Measurements from ENCODE around the gene ITPR2. TPM values are rescaled to one million over a fixed set of nuclear protein-coding genes. Genes with fewer than 3 reads are reported as not detected.
A peak's percentile ranks its signal among the peaks of the same experiment; 100 is the strongest.

The ITPR2 gene
- total and polyA plus RNA-seq, 2 of the 13 experiments (the other 11 are each of a cell fraction or from before 2014, with no cell fraction given): 31.9 to 81.9 TPM

- TF ChIP-seq REL (CRISPR knock-in tag; conservative IDR thresholded peaks at IDR 0.05) (peak; percentile 59; the same call in 1 of the 2 replicates), POGZ (CRISPR knock-in tag; IDR thresholded peaks at IDR 0.05) (peak; percentile 64; the same call in 1 of the 2 replicates), ZNF275 (CRISPR knock-in tag; IDR thresholded peaks at IDR 0.05; ENCODE audit: borderline replicate concordance) (0 out of 2 replicates have a peak, but pooled peaks have one; percentile 69), ZNF572 (CRISPR knock-in tag; IDR thresholded peaks at IDR 0.05) (no peak), ZFY (CRISPR knock-in tag; IDR thresholded peaks at IDR 0.05) (peak; percentile 48), KDM5B (CRISPR knock-in tag; IDR thresholded peaks at IDR 0.05; ENCODE audit: borderline replicate concordance) (peak; percentile 62; the same call in 1 of the 2 replicates), SIX1 (CRISPR knock-in tag; IDR thresholded peaks at IDR 0.05; ENCODE audit: borderline replicate concordance) (no peak), HNRNPK (IDR thresholded peaks at IDR 0.05; ENCODE audit: low read depth, low read length, poor library complexity, severe bottlenecking) (peak; percentile 99), ISL2 (CRISPR knock-in tag; IDR thresholded peaks at IDR 0.05) (peak; percentile 68; the same call in 1 of the 2 replicates), ZHX1 (CRISPR knock-in tag; IDR thresholded peaks at IDR 0.05; ENCODE audit: low read depth) (no peak), PHF20 (CRISPR knock-in tag; IDR thresholded peaks at IDR 0.05) (no peak), NFYC (CRISPR knock-in tag; IDR thresholded peaks at IDR 0.05) (peak; percentile 79), ETS1 (CRISPR knock-in tag; IDR thresholded peaks at IDR 0.05) (no peak), ZNF280B (CRISPR knock-in tag; IDR thresholded peaks at IDR 0.05; ENCODE audit: borderline replicate concordance) (no peak), FOXM1 (CRISPR knock-in tag; IDR thresholded peaks at IDR 0.05) (no peak), MXD4 (CRISPR knock-in tag; IDR thresholded peaks at IDR 0.05) (no peak), MBD4 (IDR thresholded peaks at IDR 0.05; ENCODE audit: borderline replicate concordance, low read length) (no peak), ZNF18 (CRISPR knock-in tag; IDR thresholded peaks at IDR 0.05; ENCODE audit: insufficient replicate concordance) (no peak)
Measured at GRCh38 chr12:26832822-26833742, at the start of gene ITPR2 (continued).
